GM12872 (cell line): Measurements from ENCODE around the gene TBX15.

Source experiments
- TF ChIP-seq, protein P1 (sequence below): IDR thresholded peaks from 3 replicates; pipeline ENCODE4 v1.5.1; 2011; ENCODE audit warnings: low read depth, mild to moderate bottlenecking, low read length, moderate library complexity; ENCODE audit not compliant: insufficient read depth

The TBX15 gene

DNA sequence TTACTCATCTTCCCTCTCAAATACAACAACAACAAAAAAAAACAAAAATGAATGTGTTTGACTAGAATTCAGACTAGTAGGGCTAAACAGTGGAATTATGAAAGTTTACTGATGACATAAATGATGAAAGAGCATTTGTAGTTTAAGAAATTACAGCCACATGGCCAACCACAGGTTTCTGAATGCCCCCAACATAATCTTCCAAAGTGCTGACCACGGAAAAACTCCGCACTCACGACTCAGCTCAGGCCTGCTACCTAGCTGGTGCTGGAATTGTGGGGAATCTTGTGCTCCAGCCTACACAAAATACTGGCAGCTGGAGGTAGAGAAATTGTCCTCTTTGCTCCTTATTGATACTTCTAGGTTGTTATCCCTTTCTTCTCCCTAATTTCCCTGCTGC is 23.6 kb upstream of the TBX15 start:
- TF ChIP-seq, protein P1, sequence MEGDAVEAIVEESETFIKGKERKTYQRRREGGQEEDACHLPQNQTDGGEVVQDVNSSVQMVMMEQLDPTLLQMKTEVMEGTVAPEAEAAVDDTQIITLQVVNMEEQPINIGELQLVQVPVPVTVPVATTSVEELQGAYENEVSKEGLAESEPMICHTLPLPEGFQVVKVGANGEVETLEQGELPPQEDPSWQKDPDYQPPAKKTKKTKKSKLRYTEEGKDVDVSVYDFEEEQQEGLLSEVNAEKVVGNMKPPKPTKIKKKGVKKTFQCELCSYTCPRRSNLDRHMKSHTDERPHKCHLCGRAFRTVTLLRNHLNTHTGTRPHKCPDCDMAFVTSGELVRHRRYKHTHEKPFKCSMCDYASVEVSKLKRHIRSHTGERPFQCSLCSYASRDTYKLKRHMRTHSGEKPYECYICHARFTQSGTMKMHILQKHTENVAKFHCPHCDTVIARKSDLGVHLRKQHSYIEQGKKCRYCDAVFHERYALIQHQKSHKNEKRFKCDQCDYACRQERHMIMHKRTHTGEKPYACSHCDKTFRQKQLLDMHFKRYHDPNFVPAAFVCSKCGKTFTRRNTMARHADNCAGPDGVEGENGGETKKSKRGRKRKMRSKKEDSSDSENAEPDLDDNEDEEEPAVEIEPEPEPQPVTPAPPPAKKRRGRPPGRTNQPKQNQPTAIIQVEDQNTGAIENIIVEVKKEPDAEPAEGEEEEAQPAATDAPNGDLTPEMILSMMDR: no peak

DNA sequence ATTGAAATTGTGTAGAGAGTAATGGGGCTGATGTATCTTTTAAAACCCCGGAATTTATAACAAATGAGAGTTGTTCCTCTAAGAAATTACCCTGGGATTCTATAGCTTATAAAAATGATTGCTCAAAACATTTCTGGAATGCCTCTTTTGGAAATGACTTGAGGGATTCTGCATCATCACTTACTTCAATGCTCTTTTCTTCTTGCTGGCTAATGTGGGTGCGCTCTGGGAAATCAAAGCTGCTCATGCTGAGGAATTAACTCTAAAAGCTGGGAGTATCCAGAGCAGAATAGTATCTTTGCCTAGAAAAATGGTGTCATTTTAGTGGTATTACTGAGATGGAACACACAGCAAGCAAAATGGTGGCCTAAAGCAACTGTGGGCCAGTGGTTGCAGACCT is 23.0 kb upstream of the TBX15 start:
- TF ChIP-seq, protein P1: no peak

DNA sequence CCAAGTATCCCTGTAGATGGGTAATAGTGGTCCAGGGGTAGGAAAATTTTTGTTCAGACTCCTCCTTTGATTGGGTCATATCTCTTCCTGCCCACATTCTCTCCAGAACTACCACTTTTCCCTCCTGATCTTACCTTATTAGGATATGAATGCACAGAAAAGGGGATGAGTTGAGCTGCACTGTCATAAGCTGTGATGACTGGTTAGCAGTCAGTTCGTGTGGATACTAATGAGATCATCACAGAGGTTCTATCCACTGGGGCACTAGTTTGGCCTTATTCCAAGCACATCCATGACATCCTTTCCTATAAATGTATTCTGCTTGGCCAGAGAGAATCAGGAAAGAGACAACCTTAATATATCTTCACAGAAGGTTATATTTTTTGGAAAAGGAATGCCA is 22.1 kb upstream of the TBX15 start:
- TF ChIP-seq, protein P1: no peak

DNA sequence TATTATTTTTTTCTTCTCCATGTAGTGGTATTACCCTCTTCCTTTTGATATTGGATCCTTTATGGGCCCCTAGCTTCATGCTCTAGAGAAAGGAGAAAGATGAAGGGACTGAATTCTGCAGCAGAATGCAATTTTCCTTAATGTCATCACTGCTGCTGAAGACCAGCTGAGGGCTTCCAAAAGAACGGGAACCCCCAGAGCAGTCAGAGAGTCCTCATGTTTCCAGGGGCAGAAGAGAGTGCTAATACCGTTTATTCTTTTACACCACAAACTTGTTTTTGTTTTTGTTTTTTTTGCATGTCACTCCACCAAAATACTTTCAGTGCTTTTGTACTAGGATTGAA is 21.1 kb upstream of the TBX15 start:
- TF ChIP-seq, protein P1: no peak

DNA sequence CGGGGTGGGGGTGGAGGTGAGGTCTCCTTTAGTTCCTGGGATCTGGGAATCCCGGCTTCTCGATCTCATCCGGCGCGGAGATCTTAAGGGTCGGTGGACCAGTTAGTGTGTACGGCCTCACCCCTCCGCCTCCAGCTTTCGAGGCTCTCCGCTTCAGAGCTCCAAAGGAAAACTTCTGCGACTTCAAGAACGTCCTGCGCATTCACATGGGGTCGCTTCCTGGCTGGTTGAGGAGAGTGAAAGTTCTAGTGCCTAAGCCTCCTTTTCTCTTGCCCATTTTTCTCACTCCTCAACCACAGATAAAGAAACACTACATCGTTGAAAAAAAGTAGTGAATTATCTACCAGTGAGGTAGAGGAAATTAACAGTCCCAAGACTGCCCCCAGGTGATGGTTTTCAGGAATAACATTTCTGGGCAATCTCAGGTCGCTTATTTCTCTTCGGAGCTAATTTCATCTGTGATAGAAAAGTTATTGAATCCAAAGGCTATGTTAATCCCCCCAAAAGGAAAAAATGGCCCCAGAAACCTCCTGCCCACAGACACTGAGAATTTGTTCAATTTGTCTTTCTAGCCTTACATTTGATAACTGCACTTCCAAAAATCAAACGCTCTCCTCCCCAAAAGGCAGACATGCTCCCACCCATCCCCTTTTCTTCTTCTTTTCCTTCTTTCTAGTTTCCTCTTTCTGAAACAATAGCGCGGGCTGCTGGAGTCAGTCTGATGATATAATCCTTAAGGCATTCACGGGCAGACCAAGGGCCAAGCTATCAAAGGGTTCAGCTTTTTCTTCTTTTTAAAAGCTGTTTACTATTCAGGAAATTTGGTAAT is 20.6 kb upstream of the TBX15 start:
- TF ChIP-seq, protein P1: peak; percentile 63

DNA sequence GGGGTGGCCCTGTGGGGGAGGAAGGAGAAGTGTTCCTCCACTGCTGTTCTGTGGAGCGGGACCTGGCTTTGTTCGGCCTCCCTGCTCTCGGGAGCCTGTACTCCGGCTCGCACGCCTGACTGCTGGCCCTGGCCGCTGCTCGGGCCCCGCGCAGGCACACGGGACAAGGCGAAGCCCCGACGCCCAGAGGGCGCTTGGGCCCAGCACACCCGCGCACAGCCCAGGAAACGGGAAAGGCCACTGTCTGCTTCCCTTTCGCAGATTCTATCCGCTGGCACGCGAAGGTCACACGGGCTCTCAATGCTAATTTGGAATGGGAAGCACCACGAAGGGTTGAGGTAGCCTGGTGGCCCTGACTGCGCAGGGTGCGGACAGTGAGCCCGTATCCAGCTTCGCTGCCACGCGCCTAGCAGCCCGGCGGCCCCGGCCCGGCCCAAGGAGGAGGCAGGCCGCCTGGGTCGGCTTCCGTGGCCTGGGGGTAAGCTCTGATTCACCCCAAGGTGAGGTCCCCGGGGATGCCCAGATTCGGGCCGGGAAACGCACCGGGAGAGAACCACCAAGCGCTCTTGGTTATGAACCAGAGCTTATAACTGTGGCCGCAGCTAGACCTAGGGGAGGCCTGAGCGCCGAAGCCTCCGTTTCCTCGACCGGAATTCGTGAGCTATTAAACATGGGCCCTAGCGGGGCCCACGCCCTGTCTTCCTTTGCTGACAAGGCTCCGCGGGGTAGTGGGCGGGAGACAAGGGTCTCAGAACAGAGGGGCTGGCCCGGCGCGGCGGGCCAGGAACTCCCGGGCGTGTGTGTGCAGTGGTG is 19.7 kb upstream of the TBX15 start:
- TF ChIP-seq, protein P1: no peak

DNA sequence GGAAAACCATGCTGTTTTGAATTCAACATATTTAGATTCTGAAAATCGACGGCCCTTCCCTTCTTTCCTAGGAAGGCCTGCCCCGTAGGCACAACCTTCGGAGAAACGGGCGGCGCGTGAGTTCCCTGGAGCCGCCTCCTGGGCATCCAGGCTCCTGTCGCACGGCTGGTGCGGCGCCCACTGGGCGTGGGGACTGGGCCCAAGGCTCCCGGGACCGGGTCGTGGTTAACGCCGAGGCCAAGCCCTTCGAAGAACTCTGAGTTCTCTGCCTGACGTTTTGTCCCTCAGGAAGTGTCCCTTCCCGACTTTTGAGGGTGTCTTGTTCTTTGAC is 19.2 kb upstream of the TBX15 start:
- TF ChIP-seq, protein P1: no peak
